GM23338 (cell line): ENCODE measurements around the gene PROSER2. TPM values are rescaled to one million over a fixed set of nuclear protein-coding genes. Genes with fewer than 3 reads are reported as not detected.

Experiments
- ATAC-seq: fragments of 200-7000 bp; cut with Tn5 transposase; 3 replicates; pipeline ENCODE4 v1.9.1; 2020
- DNase-seq: peaks from one replicate; pipeline ENCODE4 v3.0.0-alpha.2; 2015; ENCODE audit warnings: low spot score
- H2AFZ ChIP-seq: fragments of 200-600 bp; sonication (generic); 2 replicates; pipeline ENCODE4 v1.8.0; 2016; ENCODE audit warnings: antibody characterized with exemption, mild to moderate bottlenecking, moderate library complexity
- H3F3A ChIP-seq: fragments of 200-600 bp; sonication (generic); replicated peaks from 2 replicates; pipeline ENCODE4 v1.8.0; 2017; ENCODE audit warnings: antibody characterized with exemption, mixed run types, low read depth
- H3K27ac ChIP-seq: fragments of 200-600 bp; sonication (generic); 2 replicates; pipeline ENCODE4 v1.6.1; 2016; ENCODE audit warnings: low read depth
- H3K27me3 ChIP-seq: fragments of 200-600 bp; sonication (generic); 2 replicates; pipeline ENCODE4 v1.8.0; 2016; ENCODE audit warnings: mild to moderate bottlenecking, mixed run types, moderate library complexity; ENCODE audit not compliant: insufficient read depth
- H3K36me3 ChIP-seq: fragments of 200-600 bp; sonication (generic); 2 replicates; pipeline ENCODE4 v1.8.0; 2016; ENCODE audit warnings: mild to moderate bottlenecking; ENCODE audit not compliant: insufficient read depth
- H3K4me1 ChIP-seq: fragments of 200-600 bp; sonication (generic); 2 replicates; pipeline ENCODE4 v1.8.0; 2016; ENCODE audit warnings: mild to moderate bottlenecking, moderate library complexity; ENCODE audit not compliant: insufficient read depth
- H3K4me2 ChIP-seq: fragments of 200-600 bp; sonication (generic); 2 replicates; pipeline ENCODE4 v1.7.1; 2017; ENCODE audit warnings: mixed run types
- H3K4me3 ChIP-seq: fragments of 200-600 bp; sonication (generic); 2 replicates; pipeline ENCODE4 v1.6.1; 2016; ENCODE audit warnings: mixed run types
- H3K79me2 ChIP-seq: fragments of 200-600 bp; sonication (generic); replicated peaks from 2 replicates; pipeline ENCODE4 v1.8.0; 2017; ENCODE audit warnings: mild to moderate bottlenecking; ENCODE audit not compliant: insufficient read depth
- H3K9me2 ChIP-seq: fragments of 200-600 bp; sonication (generic); 2 replicates; pipeline ENCODE4 v1.8.0; 2017; ENCODE audit not compliant: insufficient read depth
- H4K20me1 ChIP-seq: fragments of 200-600 bp; sonication (generic); replicated peaks from 2 replicates; pipeline ENCODE4 v1.8.0; 2017; ENCODE audit warnings: mild to moderate bottlenecking; ENCODE audit not compliant: insufficient read depth
- H3K27ac Mint-ChIP-seq: 2 replicates; pipeline ENCODE4 v1.8.0; 2020; ENCODE audit warnings: inconsistent platforms, mild to moderate bottlenecking, moderate library complexity, mixed read lengths
- H3K27me3 Mint-ChIP-seq: 3 replicates; pipeline ENCODE4 v1.8.0; 2022; ENCODE audit warnings: low read depth, mild to moderate bottlenecking, moderate library complexity, mixed read lengths, inconsistent platforms; ENCODE audit not compliant: insufficient read depth, poor library complexity
- H3K36me3 Mint-ChIP-seq: 3 replicates; pipeline ENCODE4 v1.8.0; 2021; ENCODE audit warnings: low read depth, mild to moderate bottlenecking, inconsistent platforms, moderate library complexity, mixed read lengths
- H3K4me1 Mint-ChIP-seq: 3 replicates; pipeline ENCODE4 v1.8.0; 2020; ENCODE audit warnings: mild to moderate bottlenecking, inconsistent platforms, mixed read lengths
- H3K4me3 Mint-ChIP-seq: 3 replicates; pipeline ENCODE4 v1.8.0; 2021; ENCODE audit warnings: moderate library complexity, mild to moderate bottlenecking, inconsistent platforms, mixed read lengths
- H3K9me3 Mint-ChIP-seq: 3 replicates; pipeline ENCODE4 v1.8.0; 2020; ENCODE audit warnings: moderate library complexity, mild to moderate bottlenecking, inconsistent platforms, mixed read lengths
- ETS1 ChIP-seq: IDR thresholded peaks from 2 replicates; pipeline ENCODE4 v1.6.1; 2016; ENCODE audit warnings: antibody characterized with exemption
- EZH2phosphoT487 ChIP-seq: fragments of 200-600 bp; sonication (generic); IDR thresholded peaks from one replicate; pipeline ENCODE4 v1.8.1; 2018; ENCODE audit warnings: antibody characterized with exemption; ENCODE audit not compliant: unreplicated experiment
- JUNB ChIP-seq: IDR thresholded peaks from one replicate; pipeline ENCODE4 v1.6.1; 2016; ENCODE audit warnings: antibody characterized with exemption; ENCODE audit not compliant: unreplicated experiment
- STAT1 ChIP-seq: IDR thresholded peaks from one replicate; pipeline ENCODE4 v1.6.1; 2016; ENCODE audit warnings: antibody characterized with exemption; ENCODE audit not compliant: unreplicated experiment
- ZNF114 ChIP-seq: fragments of 250-450 bp; sonication (Bioruptor Pico); IDR thresholded peaks from 2 replicates; pipeline ENCODE4 v1.5.0; 2020; ENCODE audit warnings: mild to moderate bottlenecking, moderate library complexity
- ZNF462 ChIP-seq: fragments of 250-450 bp; sonication (Bioruptor Pico); IDR thresholded peaks from 2 replicates; pipeline ENCODE4 v1.5.0; 2020; ENCODE audit warnings: mild to moderate bottlenecking, moderate library complexity
- polyA plus RNA-seq: library from polyadenylated mRNA; unstranded; fragments of >200 nt; fragmentation: Nextera tagmentation; extraction: Ambion mirVana; gene quantifications from 2 replicates; pipeline ENCODE4 v1.2.1, GENCODE V29; 2016
- total RNA-seq: library from RNA; depleted of rRNA; stranded (reverse); fragments of >200 nt; shearing (Covaris generic); gene quantifications from 2 replicates; pipeline ENCODE4 v1.2.3, GENCODE V29; 2014

The PROSER2 gene
- total and polyA plus RNA-seq, 2 experiments from 2014 or later: 4.2 to 10.8 TPM

- peak; percentile 30; the same call in 1 of the 3 replicates for ATAC-seq
- no peak overlapping the region for H3K4me3 Mint-ChIP-seq
- H3K27ac ChIP-seq: no peak overlapping the region
- H3K4me2 ChIP-seq: no peak overlapping the region
- H3K79me2 ChIP-seq: no peaks in the 10 kb centered on the region
- H3K36me3 Mint-ChIP-seq: no peaks in the 10 kb centered on the region
- TF ChIP-seq STAT1 (no peak), ZNF462 (no peak), JUNB (no peak), ETS1 (no peak), ZNF114 (no peak), EZH2phosphoT487 (no peak)
- peaks cover 12% of the 10 kb centered on the region for H3K27me3 Mint-ChIP-seq
- H3K4me1 Mint-ChIP-seq: peaks cover 12% of the 10 kb centered on the region
- 0 out of 2 replicates have a peak, but pooled peaks cover 4% of the 10 kb centered on the region for H3K4me1 ChIP-seq
- DNase-seq: no peak
- no peaks in the 10 kb centered on the region for H3K9me3 Mint-ChIP-seq
- no peaks in the 10 kb centered on the region for H4K20me1 ChIP-seq
- no peaks in the 10 kb centered on the region for H3K36me3 ChIP-seq
- H2AFZ ChIP-seq: peak overlapping the region; percentile 80
- H3K27ac Mint-ChIP-seq: no peak overlapping the region
- no peak overlapping the region for H3K4me3 ChIP-seq
- H3K9me2 ChIP-seq: no peaks in the 10 kb centered on the region
- H3K27me3 ChIP-seq: no peaks in the 10 kb centered on the region
- no peaks in the 10 kb centered on the region for H3F3A ChIP-seq
Measured at GRCh38 chr10:11901833-11902475, 78.8 kb downstream of the PROSER2 start.
